H9 (cell line): Measurements from ENCODE around the gene POLR2H. TPM values are rescaled to one million over a fixed set of nuclear protein-coding genes. Genes with fewer than 3 reads are reported as not detected.

Experiments
- DNase-seq: peaks from one replicate; pipeline ENCODE4 v3.0.0-alpha.2; 2017
- H2AFZ ChIP-seq: one replicate; pipeline ENCODE4 v1.6.1; 2013; ENCODE audit warnings: mild to moderate bottlenecking, low read length, control low read depth, moderate library complexity
- H2AK5ac ChIP-seq: 2 replicates; pipeline ENCODE4 v1.6.1; 2013; ENCODE audit warnings: low read length, control low read depth, mixed read lengths; ENCODE audit not compliant: insufficient read length
- H2BK120ac ChIP-seq: one replicate; pipeline ENCODE4 v1.6.1; 2013; ENCODE audit warnings: low read depth, mild to moderate bottlenecking, low read length, control low read depth, inconsistent platforms; ENCODE audit not compliant: poor library complexity, severe bottlenecking
- H2BK12ac ChIP-seq: 2 replicates; pipeline ENCODE4 v1.6.1; 2013; ENCODE audit warnings: low read length, control low read depth, mixed read lengths, low read depth; ENCODE audit not compliant: insufficient read length
- H2BK15ac ChIP-seq: 2 replicates; pipeline ENCODE4 v1.6.1; 2013; ENCODE audit warnings: low read depth, low read length, control low read depth
- H2BK20ac ChIP-seq: one replicate; pipeline ENCODE4 v1.6.1; 2013; ENCODE audit warnings: low read depth, mild to moderate bottlenecking, low read length, control low read depth, inconsistent platforms; ENCODE audit not compliant: poor library complexity, severe bottlenecking
- H2BK5ac ChIP-seq: 2 replicates; pipeline ENCODE4 v1.6.1; 2013; ENCODE audit warnings: low read length, control low read depth, mixed read lengths; ENCODE audit not compliant: insufficient read length
- H3K14ac ChIP-seq: 2 replicates; pipeline ENCODE4 v1.6.1; 2013; ENCODE audit warnings: low read length, control low read depth; ENCODE audit not compliant: insufficient read depth
- H3K18ac ChIP-seq: 2 replicates; pipeline ENCODE4 v1.6.1; 2013; ENCODE audit warnings: low read depth, mild to moderate bottlenecking, mixed read lengths, low read length, control low read depth; ENCODE audit not compliant: insufficient read length
- H3K23ac ChIP-seq: 2 replicates; pipeline ENCODE4 v1.6.1; 2013; ENCODE audit warnings: low read length, control low read depth, mixed read lengths, low read depth; ENCODE audit not compliant: insufficient read length
- H3K23me2 ChIP-seq: 2 replicates; pipeline ENCODE4 v1.6.1; 2013; ENCODE audit warnings: low read depth, mild to moderate bottlenecking, mixed read lengths, low read length, control low read depth; ENCODE audit not compliant: insufficient read length, poor library complexity, severe bottlenecking
- H3K27ac ChIP-seq: 2 replicates; pipeline ENCODE4 v1.5.1; 2013; ENCODE audit warnings: low read length, control low read depth, mixed read lengths, low read depth; ENCODE audit not compliant: insufficient read length
- H3K27me3 ChIP-seq: 2 replicates; pipeline ENCODE4 v1.6.1; 2013; ENCODE audit warnings: low read length, control low read depth, inconsistent platforms; ENCODE audit not compliant: insufficient read depth
- H3K4ac ChIP-seq: 2 replicates; pipeline ENCODE4 v1.6.1; 2013; ENCODE audit warnings: low read depth, mild to moderate bottlenecking, control low read depth, inconsistent platforms, low read length, moderate library complexity
- H3K4me1 ChIP-seq: 2 replicates; pipeline ENCODE4 v1.6.1; 2013; ENCODE audit warnings: low read length, control low read depth, inconsistent platforms; ENCODE audit not compliant: insufficient read depth
- H3K4me2 ChIP-seq: 2 replicates; pipeline ENCODE4 v1.6.1; 2013; ENCODE audit warnings: low read length, control low read depth, mixed read lengths; ENCODE audit not compliant: insufficient read length, insufficient read depth
- H3K56ac ChIP-seq: 2 replicates; pipeline ENCODE4 v1.6.1; 2013; ENCODE audit warnings: low read depth, mild to moderate bottlenecking, mixed read lengths, low read length, control low read depth; ENCODE audit not compliant: insufficient read length
- H3K79me1 ChIP-seq: 2 replicates; pipeline ENCODE4 v1.6.1; 2013; ENCODE audit warnings: low read depth, mild to moderate bottlenecking, moderate library complexity, low read length, control low read depth, inconsistent platforms; ENCODE audit not compliant: insufficient read depth, poor library complexity, severe bottlenecking
- H3K79me2 ChIP-seq: 2 replicates; pipeline ENCODE4 v1.6.1; 2013; ENCODE audit warnings: low read length, control low read depth, inconsistent platforms; ENCODE audit not compliant: insufficient read depth
- H3K9ac ChIP-seq: 2 replicates; pipeline ENCODE4 v1.6.1; 2013; ENCODE audit warnings: low read length, control low read depth, mixed read lengths; ENCODE audit not compliant: insufficient read length; ENCODE audit errors: extremely low read depth
- H3K9me3 ChIP-seq: one replicate; pipeline ENCODE4 v1.6.1; 2013; ENCODE audit warnings: low read depth, low read length, inconsistent platforms; ENCODE audit not compliant: control insufficient read depth
- H3T11ph ChIP-seq: one replicate; pipeline ENCODE4 v1.6.1; 2013; ENCODE audit warnings: mild to moderate bottlenecking, low read length, control low read depth, inconsistent platforms
- H4K20me1 ChIP-seq: one replicate; pipeline ENCODE4 v1.6.1; 2013; ENCODE audit not compliant: control insufficient read depth, insufficient read length, insufficient read depth
- H4K5ac ChIP-seq: 2 replicates; pipeline ENCODE4 v1.6.1; 2013; ENCODE audit warnings: low read depth, mild to moderate bottlenecking, mixed read lengths, low read length, control low read depth; ENCODE audit not compliant: insufficient read length
- H4K8ac ChIP-seq: replicated peaks from 2 replicates; pipeline ENCODE4 v1.6.1; 2013; ENCODE audit warnings: low read length, control low read depth, mixed read lengths, low read depth; ENCODE audit not compliant: insufficient read length
- H4K91ac ChIP-seq: 2 replicates; pipeline ENCODE4 v1.6.1; 2013; ENCODE audit warnings: low read depth, mild to moderate bottlenecking, moderate library complexity, mixed read lengths, low read length, control low read depth; ENCODE audit not compliant: insufficient read length
- H3K27ac Mint-ChIP-seq, 3 experiments: 2 replicates in 2 of 3; 3 replicates in 1 of 3; pipeline ENCODE4 v1.8.0; 2020 to 2021; ENCODE audit warnings: mixed read lengths in 3 of 3, mild to moderate bottlenecking in 1 of 3, moderate library complexity in 1 of 3
- H3K27me3 Mint-ChIP-seq: 2 replicates; pipeline ENCODE4 v1.8.0; 2021; ENCODE audit warnings: low read depth, mild to moderate bottlenecking, moderate library complexity, mixed read lengths
- H3K36me3 Mint-ChIP-seq, 3 experiments: 2 replicates in 2 of 3; 3 replicates in 1 of 3; pipeline ENCODE4 v1.8.0; 2020 to 2021; ENCODE audit warnings: low read depth in 3 of 3, mixed read lengths in 3 of 3; ENCODE audit not compliant: insufficient read depth in 1 of 3
- H3K4me1 Mint-ChIP-seq, 2 experiments: 2 replicates each; pipeline ENCODE4 v1.8.0; 2020; ENCODE audit warnings: mixed read lengths in 2 of 2
- H3K4me3 Mint-ChIP-seq, 2 experiments: 2 replicates in 1 of 2; 3 replicates in 1 of 2; pipeline ENCODE4 v1.8.0; 2020 to 2021; ENCODE audit warnings: mild to moderate bottlenecking in 2 of 2, mixed read lengths in 2 of 2, moderate library complexity in 1 of 2
- H3K9me3 Mint-ChIP-seq, 2 experiments: 2 replicates in 1 of 2; 3 replicates in 1 of 2; pipeline ENCODE4 v1.8.0; 2020; ENCODE audit warnings: mild to moderate bottlenecking in 2 of 2, mixed read lengths in 2 of 2, moderate library complexity in 1 of 2
- CTCF ChIP-seq: fragments of 200-600 bp; sonication (generic); conservative IDR thresholded peaks from 3 replicates; pipeline ENCODE4 v1.8.0; 2021; ENCODE audit warnings: antibody characterized with exemption, mild to moderate bottlenecking
- WGBS: extraction: QIAGEN DNeasy Blood & Tissue Kit; methylation state at CpG from one replicate; pipeline ENCODE4 v1.1.7; 2013; ENCODE audit warnings: missing lambda C conversion rate, low lambda C conversion rate, mixed read lengths; ENCODE audit not compliant: insufficient read length; ENCODE audit errors: extremely low coverage; 5-methylcytosine and 5-hydroxymethylcytosine counted together
- total RNA-seq: library from RNA; stranded (reverse); gene quantifications from 2 replicates; pipeline ENCODE4 v1.2.1, GENCODE V29; 2021

The POLR2H gene
- total RNA-seq, 1 experiment from 2014 or later: 115 TPM

DNA sequence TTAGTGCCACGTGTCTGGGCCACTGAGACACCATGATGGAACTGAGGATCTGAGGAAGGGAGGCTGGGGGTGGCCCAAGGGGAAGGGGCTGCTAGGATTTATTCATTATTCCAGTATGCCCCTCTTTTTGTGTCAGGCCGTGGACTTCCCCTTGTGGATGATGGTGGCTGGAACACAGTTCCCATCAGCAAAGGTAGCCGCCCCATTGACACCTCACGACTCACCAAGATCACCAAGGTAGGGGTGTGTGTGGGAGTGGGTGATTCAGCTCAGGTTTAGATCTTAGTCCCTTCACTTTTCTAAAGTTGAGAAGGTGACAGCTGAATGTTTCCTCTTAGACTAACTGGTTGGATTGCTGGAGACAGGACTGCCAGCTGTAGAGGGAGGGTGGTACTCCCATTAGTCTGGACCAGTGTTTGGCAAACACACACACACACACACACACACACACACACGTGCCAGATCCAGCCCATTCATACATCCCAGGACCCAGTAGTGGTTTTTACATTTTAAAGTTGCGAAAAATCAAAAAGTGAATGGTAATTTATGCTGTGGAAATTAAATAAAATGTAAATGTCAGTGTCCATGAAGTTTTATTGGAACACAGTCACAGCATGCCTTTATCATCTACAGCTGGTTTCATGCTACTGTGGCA, 35.7 kb upstream of the POLR2H start:
- Histone ChIP-seq H2BK15ac (no peak overlapping the region), H4K20me1 (no peaks in the 10 kb centered on the region), H3K23ac (no peak overlapping the region), H2BK120ac (no peak overlapping the region), H2BK12ac (no peak overlapping the region), H2BK5ac (no peak overlapping the region), H3K4me1 (no peaks in the 10 kb centered on the region), H3K14ac (no peak overlapping the region), H3K18ac (no peak overlapping the region), H2AFZ (no peak overlapping the region), H3K4me2 (no peak overlapping the region), H3T11ph (no peak overlapping the region), H2BK20ac (no peak overlapping the region), H3K4ac (no peak overlapping the region), H3K27ac (no peak overlapping the region), H3K79me2 (no peaks in the 10 kb centered on the region), H2AK5ac (no peak overlapping the region), H3K23me2 (no peaks in the 10 kb centered on the region), H4K5ac (no peak overlapping the region), H3K9me3 (no peaks in the 10 kb centered on the region), H3K9ac (no peak overlapping the region), H3K56ac (no peak overlapping the region), H3K27me3 (no peaks in the 10 kb centered on the region), H3K79me1 (no peaks in the 10 kb centered on the region), H4K91ac (no peak overlapping the region), H4K8ac (no peak overlapping the region)
- no peak overlapping the region for H3K4me3 Mint-ChIP-seq
- H3K4me1 Mint-ChIP-seq: no peaks in the 10 kb centered on the region
- no peaks in the 10 kb centered on the region; the same call in none of the 2 replicates for H3K27me3 Mint-ChIP-seq
- no peaks in the 10 kb centered on the region for H3K9me3 Mint-ChIP-seq
- DNase-seq: no peak
- no peak for TF ChIP-seq CTCF
- WGBS: no CpG with 5 or more reads among the region's 6 CpGs
- H3K36me3 Mint-ChIP-seq: peaks cover 89 to 98% (median 97%) of the 10 kb centered on the region in 3 experiments
- H3K27ac Mint-ChIP-seq: no peak overlapping the region
